GM20431 (cell line): Measurements from ENCODE around the gene SF3A1.

ENCODE experiments used
- in situ Hi-C: fragments of 300-500 bp; cut with MseI, MboI; formaldehyde crosslinking; loops from one replicate; pipeline ENCODE4 v1.15.0; 2020; ENCODE audit warnings: low sequenced_read_pairs; ENCODE audit not compliant: unreplicated experiment

The SF3A1 gene

DNA sequence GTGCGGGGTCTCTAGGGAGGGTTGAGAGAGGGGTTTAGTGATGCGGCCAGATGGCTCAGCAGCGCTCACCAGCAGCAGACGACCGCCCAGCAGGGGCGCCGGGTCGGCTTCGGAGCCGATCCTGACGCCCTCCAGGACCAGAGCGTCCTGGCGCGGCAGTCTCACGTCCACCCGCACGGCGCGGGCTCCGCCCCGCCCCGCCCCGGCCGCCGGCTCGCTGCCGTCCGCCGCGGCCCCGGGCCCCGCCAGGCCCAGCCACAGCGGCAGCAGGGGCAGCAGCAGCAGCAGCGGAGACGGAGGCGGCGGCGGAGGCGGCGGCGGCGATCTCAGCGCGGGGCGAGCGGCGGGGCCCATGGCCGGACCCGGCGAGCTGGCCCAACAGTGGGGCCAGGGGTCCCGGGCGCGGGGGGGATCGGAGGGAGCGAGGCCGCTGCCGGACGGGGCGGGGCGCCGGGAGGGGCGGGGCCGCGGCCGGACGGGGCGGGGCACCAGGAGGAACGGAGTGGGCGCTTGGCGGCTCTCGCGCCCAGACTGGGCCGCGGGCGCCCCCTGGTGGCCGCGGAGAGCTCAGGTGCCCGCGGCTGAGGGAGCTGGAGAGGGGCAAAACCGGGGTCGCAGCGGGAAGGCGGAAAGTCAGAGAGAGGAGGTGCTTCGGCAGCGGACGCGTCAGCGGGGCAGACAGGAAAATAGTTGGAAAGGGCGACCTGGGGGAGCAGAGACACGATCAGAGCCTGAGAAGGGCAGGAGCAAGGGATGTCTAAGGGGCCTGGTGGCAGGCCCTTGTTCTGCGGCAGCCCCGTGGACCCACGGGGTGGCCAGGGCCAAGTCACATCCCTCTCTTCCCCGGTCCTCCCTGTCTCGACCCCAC, 30.5 kb upstream of the SF3A1 start, which contains the start of gene RNF215:
Gene RNF215, minus strand, starts transcription at position 452 of the 868 bp plus-strand sequence. Its CDS starts 98 bp downstream, at position 354.
- in situ Hi-C loops: loop anchor here (10.0 kb wide), 2 partner anchors 102 to 282 kb away; partner anchors contain the start of gene CASTOR1

DNA sequence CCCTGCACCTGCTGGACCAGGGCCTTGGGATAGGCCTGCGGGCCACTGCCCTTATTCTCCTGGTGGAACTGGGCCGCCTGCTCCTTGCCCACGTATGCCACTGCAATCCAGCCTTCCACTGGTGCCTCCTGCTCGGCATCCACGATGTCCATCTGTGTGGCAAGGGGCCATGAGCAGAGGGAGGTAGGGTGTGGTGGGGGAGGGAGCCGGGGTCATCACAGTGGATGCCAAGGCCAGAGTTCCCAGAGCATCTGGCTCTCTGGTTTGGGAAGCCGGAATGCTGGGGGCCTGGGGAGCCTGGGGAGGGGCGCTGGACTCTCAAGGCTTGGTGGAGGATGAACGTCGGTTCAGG, 29.9 kb upstream of the SF3A1 start:
- in situ Hi-C loops: loop anchor here (10.0 kb wide), 2 partner anchors 102 to 282 kb away; partner anchors contain the start of gene CASTOR1

DNA sequence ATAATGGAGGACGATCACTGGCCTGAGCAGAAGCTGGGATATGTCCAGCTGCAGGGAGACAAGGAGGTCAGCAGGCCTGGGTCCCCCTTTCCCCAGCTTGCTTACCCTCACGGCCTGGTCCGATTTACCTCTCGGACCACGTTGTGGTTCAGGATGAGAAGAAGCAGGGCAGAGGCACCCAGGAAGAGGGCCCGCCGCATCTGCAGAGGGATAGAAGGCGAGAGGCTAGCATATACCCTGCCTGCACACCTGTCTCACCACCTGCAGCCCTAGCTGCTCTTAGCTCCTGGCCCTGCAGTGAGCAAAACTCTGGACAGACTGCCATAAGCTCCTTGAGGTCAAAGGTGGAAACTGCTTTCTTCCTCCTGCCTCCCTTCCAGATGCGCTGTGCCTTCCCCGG, 29.2 kb upstream of the SF3A1 start:
- in situ Hi-C loops: loop anchor here (10.0 kb wide), 2 partner anchors 101 to 281 kb away; partner anchors contain the start of gene CASTOR1

DNA sequence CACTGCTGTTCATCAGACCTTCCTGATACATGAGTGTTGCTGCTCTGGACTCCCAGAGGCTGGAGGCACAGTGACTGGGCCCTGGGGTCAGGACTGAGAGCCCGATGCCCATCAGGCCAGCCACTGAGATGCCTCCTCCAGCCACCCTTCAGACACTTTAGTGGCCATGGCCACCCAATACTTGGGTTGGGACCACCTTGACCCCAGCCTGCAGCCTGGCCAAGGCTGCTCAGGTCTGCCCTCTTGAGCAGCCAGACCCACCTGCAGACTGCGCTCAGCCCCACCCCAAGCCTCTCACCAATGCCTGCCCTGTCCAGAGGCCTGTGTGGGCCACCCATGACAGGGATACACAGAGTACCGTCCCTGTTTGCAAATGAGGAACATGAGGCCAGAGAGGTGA, 26.4 kb upstream of the SF3A1 start:
- in situ Hi-C loops: loop anchor here (10.0 kb wide), 2 partner anchors 98 to 278 kb away; partner anchors contain the start of gene CASTOR1

DNA sequence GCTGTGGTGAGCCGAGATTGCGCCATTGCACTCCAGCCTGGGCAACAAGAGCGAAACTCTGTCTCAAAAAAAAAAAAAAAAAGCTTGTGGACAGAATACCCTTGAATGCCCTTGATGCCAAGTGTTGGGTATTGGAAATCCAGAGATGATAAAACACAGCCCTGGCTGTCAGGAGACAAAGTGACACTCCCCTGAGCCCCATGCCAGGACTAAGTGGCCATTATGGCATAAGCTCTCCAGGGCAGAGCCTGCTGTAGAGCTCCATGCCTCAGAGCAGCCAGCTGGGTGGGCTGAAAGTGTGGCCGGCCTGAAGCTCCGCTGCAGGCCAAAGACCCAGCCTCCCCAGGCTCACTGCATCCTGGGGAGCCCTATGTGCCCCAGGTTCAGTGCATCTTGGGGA, 25.6 kb upstream of the SF3A1 start:
- in situ Hi-C loops: loop anchor here (10.0 kb wide), 2 partner anchors 98 to 278 kb away; partner anchors contain the start of gene CASTOR1

DNA sequence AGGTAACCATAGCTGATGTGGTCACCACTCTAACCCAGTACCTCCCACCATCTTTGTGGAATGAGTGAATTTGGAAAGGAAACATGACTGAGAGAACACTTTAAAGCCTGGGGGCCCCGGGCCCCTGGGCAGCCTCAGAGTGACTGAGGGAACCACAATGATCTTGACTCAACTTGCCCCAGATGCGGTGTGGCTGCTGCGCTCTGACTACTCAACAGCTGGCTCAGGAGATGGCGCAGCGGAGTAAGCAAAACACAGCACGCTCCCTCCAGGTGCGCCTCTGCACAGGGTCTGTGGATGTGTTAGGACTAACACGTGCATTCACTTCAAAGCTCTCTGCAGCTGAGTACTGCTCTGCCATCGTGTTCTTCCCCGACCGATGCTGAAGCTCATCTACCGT, 24.6 kb upstream of the SF3A1 start:
- in situ Hi-C loops: loop anchor here (10.0 kb wide), 2 partner anchors 96 to 276 kb away; partner anchors contain the start of gene CASTOR1

DNA sequence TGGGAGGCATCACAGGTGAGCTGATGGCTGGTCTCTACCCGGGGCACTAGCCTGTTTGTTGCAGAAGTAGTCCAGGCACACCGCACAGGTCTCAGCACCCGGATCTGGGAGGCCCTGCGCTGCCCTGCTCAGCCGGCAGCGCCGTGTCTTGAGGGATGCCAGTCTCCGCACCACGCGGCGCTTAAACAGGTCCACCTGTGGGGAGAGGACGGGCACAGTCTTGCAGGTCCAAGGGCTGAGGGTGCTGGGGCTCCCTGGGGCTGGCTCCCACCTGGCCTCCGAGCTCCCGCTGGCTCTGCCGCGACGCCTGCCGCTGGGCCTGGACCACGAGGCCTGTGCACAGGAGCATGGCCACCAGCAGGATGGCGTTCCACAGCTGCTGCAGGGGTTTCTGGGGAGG, 23.3 kb upstream of the SF3A1 start:
- in situ Hi-C loops: loop anchor here (10.0 kb wide), 2 partner anchors 95 to 275 kb away; partner anchors contain the start of gene CASTOR1

DNA sequence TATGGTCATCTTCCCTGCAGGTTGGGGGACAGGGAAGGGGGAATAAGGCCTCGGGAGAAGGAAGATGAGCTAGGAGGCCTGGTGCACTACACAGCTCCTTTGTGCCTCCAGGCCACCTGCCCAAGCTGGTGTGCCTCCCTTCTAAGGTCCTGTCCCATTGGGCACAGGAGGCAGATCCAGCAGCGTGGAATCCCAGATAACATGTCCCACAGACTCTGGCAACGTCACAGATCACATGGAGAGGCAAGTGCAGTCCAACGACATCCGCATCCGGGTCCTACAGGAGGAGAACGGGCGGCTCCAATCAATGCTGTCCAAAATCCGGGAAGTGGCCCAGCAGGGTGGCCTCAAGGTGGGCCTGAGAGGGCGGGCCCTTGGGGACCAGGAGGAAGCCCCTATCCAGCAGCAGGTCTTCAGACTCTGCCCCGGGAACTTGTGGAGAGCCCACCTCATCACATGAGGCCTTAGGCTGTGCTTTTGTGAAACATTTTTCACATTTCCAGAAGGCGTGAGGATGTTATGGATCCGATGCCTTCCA, 18.7 kb upstream of the SF3A1 start:
- in situ Hi-C loops: no loop called here

DNA sequence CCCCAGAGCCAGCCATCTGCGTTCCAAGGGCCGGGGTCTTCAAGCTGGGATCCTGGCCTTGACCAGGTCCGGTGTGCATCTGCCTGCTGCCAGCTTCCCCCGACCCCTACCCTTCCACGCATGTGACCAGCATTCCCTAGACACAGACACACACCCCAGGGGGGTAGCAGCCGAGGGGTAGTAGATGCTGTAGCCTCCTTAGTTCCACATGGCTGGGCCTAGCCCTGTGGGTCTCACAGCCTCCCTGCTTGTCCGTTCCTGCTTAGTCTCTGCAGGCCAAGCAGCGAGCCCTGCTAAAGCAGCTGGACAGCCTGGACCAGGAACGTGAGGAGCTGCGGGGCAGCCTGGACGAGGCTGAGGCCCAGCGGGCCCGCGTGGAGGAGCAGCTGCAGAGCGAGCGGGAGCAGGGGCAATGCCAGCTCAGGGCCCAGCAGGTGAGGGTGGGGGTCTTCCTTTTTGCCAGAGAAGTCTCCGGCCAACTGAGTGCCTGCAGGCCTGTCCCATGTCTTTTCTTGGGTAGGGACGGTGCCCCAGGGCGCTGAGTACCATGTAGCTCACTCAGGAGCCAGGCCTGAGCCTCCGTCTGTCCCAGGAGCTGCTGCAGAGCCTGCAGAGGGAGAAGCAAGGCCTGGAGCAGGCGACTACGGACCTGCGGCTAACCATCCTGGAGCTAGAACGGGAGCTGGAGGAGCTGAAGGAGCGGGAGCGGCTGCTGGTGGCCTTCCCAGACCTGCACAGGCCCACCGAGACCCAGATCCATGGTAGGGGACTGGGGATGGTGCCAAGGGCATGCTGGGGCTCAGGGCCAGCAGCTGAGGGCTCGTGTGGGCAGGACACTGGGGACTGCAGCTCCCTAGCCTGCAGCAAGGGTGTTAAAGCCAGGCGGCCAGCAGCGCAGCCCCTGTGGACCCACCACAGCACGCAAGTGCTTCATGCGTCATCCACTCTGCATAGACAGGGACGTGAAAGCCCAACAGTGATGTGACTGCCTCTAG, 16.9 kb upstream of the SF3A1 start:
- in situ Hi-C loops: no loop called here

DNA sequence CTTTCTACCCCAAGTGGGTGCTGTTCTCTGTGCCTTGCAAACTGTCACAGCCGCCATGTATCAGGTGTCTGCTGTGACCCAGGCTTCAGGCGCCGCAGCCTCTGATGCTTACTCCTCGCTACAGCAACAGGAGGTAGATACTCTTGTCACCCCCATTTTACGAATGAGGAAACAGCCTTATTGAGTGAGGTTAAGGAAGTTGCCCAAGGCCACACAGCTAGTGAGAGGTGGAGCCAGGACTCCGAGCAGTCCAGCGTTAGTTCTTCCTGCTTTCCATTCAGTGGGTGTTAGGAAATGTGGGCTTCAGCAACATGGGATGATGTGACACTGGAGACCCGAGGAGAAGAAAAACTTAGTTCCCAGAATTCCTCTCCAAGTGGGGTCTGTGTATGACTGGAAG, 16.2 kb upstream of the SF3A1 start:
- in situ Hi-C loops: no loop called here

DNA sequence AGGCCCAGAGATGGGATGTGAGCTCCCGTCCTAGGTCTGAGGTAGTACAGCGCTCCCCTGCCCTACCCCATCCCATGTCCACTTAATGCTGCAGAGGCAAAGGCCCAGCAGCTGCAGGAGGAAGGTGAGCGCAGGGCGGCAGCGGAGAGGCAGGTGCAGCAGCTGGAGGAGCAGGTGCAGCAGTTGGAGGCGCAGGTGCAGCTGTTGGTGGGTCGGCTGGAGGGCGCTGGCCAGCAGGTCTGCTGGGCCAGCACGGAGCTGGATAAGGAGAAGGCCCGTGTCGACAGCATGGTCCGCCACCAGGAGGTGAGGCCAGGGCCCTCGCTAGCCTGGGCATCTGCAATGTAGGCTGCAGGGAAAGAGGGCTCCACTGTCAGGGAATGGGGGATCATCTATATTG, 15.3 kb upstream of the SF3A1 start:
- in situ Hi-C loops: no loop called here

DNA sequence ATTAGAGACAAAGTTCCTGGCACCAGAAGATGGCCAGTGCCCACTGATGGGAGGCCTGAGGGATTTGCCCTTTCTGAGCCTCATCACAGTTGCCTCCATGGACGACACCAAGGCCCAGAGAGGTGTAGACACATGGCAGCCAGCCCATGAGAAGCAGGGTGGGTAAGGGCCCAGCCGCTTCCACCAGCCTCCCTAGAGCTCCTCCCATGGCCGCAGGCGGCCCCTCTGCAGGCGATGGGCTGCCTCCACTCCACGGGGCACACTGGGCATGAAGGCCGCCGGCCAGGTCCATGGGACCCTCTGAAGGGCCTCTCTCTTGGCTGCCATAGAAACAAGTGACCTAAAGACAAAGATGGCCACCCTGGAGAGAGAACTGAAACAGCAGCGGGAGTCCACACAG, 14.6 kb upstream of the SF3A1 start:
- in situ Hi-C loops: no loop called here

DNA sequence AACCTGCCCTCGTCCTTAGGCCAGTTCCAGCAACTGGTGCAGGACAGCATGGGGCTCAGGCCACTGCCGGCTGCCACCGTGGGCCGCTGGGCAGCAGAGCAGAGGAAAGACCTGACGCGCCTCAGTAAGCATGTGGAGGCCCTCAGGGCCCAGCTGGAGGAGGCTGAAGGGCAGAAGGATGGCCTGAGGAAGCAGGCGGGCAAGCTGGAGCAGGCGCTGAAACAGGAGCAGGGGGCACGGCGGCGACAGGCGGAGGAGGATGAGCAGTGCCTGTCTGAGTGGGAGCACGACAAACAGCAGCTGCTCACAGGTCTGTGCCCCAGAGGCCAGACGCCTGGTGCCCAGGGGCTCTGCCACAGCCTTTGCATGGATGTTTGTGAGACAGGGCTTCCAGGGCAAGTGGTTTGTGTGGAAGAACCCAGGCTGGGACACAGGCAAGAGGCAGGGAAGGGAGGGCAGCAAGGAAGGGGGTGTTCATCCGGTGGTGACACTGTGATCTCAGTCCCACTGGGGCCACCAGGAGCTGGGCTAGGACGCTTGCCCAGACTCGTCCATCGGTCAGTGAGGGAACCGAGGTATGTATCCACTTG, 14.0 kb upstream of the SF3A1 start:
- in situ Hi-C loops: no loop called here

DNA sequence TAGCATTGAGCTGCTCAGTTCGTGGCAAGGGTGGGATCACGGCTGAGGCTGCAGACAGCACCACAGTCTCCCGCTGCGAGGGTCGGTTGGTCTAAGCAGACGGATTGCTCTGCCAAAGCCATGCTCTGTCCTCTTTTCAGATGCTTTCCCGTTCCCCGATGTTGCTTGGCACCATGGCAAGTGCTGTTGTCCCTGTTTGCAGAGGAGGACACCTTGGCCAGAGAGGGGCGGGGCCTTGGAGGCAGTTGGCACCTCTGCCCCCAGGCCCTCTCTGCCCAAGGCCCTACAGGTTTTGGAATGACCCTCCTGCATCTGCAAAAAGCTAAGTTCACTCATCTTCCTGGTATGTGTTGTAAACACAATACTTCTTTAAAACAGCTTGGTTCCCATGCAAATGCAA, 11.7 kb upstream of the SF3A1 start:
- in situ Hi-C loops: no loop called here

DNA sequence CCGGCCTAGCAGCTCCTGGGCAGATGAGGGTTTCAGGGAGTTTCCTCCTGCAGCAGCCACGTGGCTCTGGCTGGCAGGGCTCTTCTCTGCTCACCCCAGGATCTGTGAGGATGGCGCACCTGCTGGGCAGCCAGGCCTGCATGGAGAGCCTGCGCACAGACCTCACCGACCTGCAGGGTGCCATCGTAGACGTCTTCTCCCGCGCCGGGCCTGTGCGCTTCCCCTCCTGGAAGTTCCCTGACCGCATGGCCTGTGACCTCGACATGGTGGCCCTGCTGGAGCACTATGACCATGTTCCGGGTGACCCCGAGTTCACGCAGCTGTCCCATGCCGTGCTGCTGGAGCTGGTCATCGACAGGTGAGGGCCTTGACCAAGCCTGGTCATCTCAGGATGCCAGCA, 9.2 kb upstream of the SF3A1 start:
- in situ Hi-C loops: no loop called here

DNA sequence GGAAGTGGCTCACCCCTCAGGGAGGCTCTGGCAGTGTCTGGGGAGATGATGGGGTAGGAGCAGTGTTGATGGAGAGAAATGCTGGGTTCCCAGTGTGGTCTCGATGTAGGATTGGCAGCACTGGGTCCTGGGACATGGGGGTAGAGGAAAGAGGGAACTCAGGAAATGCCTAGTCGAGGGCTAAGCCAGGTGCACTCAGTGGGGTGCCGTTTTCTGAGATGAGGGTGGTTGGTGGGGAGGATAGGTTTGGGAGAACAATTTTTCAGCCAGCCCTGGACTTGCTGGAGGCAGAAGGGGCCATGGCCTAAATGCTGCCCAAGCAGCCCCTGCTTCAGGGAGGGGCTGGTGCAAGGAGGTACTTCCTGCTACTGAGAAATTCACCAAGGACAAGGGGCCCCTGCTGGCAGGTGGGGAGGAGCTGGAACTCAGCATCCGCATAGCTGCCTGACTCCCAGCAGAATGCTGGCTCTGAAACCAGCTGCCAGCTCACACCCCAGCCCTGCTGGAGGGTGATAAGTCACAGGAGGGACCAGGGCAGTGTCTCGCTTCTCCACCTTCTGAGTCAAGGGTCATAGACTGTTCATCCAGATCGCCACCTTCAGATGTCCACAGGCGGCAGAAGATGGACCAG, 6.1 kb upstream of the SF3A1 start:
- in situ Hi-C loops: no loop called here

DNA sequence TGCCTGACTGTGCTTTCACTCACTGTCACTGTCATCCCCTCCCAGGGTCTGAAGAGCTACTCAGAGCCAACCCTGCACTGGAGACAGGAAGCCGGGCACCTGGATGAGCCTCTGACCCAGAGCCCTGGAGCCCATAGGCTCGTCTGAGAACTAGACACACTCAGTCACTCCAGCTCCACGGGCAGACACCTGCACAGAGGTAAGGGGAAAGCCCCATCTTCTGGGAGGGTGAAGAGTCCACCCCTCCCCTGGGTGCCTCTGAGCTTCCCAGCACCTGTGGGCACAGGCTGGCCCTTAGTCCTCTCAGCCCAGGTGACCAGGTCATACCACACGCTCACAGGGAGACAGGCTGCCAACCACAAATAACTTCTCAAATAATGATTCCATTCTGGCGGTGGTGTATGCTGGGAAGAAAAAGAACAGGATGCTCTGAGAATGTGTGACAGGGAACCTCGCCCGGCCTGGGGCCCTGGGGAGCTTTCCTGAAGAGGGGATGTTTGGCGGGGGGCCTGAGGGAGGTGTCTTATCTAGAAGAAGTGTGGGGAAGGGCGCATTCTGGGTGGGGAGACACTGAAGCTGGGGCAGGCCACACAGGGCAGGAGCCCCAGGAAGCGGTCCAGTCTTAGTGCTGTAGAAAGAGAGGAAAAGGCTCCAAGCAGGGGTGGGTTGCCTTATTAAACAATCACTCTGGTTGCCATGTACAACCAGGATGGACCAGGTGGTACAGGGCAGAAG, 5.4 kb upstream of the SF3A1 start:
- in situ Hi-C loops: no loop called here

DNA sequence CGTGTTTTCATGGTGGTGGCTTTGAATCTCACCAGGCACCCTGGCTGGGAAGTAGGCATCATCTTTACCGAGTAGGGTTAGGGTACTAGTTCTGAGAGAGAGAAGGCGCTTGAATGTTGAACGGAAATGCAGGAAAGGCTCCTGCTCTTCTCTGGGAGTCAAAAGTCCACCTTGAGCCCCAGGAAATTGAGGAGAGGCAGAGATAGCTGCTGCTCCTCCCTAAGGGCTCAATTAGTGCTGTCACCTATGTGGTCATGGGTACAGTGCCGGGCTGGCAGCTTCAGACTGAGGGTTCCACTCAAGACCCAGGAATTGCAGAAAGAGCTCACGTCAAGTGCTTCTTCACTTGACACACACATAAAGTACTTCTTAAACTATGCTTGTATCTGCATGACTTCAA, 1.8 kb upstream of the SF3A1 start:
- in situ Hi-C loops: no loop called here
